Activated CD4-positive, alpha-beta memory T cell treated with anti-CD3 and anti-CD28 coated beads for 36 hours (primary cell): ENCODE measurements around the gene TMEM178B. TPM values are rescaled to one million over a fixed set of nuclear protein-coding genes. Genes with fewer than 3 reads are reported as not detected.
A peak's percentile ranks its signal among the peaks of the same experiment; 100 is the strongest.

Source experiments
- CTCF ChIA-PET: fragments of 350-600 bp; sonication (Branson Sonifier 250); formaldehyde crosslinking; loops from one replicate; lab custom pipeline; 2021; ENCODE audit warnings: antibody characterized with exemption, inconsistent platforms; lab: Charles Lee
- POLR2A ChIA-PET: fragments of 350-600 bp; sonication (Branson Sonifier 250); formaldehyde crosslinking; loops from one replicate; lab custom pipeline; 2021; ENCODE audit warnings: antibody characterized with exemption; lab: Charles Lee
- DNase-seq: peaks from one replicate; pipeline ENCODE4 v3.0.0-alpha.2; 2020
- H3K27ac Mint-ChIP-seq: one replicate; pipeline ENCODE4 v1.8.0; 2021; ENCODE audit warnings: mixed read lengths
- H3K27me3 Mint-ChIP-seq: one replicate; pipeline ENCODE4 v1.8.0; 2021; ENCODE audit warnings: mixed read lengths
- H3K36me3 Mint-ChIP-seq: one replicate; pipeline ENCODE4 v1.8.0; 2021; ENCODE audit warnings: mixed read lengths
- H3K4me1 Mint-ChIP-seq: one replicate; pipeline ENCODE4 v1.8.0; 2021; ENCODE audit warnings: low read depth, mixed read lengths
- H3K4me3 Mint-ChIP-seq: one replicate; pipeline ENCODE4 v1.8.0; 2021; ENCODE audit warnings: mild to moderate bottlenecking, mixed read lengths
- H3K9me3 Mint-ChIP-seq: one replicate; pipeline ENCODE4 v1.8.0; 2021; ENCODE audit warnings: mixed read lengths
- intact Hi-C: fragments of 100-400 bp; cut with micrococcal nuclease; formaldehyde crosslinking; loops from one replicate; pipeline ENCODE4 v1.15.1; 2023
- total RNA-seq, 2 experiments: library from RNA; stranded (reverse); gene quantifications; one replicate each; pipeline ENCODE4 v1.2.3, GENCODE V29; 2021

Gene TMEM178B
- total RNA-seq, 2 experiments from 2014 or later: 0.58 to 0.81 TPM

DNA sequence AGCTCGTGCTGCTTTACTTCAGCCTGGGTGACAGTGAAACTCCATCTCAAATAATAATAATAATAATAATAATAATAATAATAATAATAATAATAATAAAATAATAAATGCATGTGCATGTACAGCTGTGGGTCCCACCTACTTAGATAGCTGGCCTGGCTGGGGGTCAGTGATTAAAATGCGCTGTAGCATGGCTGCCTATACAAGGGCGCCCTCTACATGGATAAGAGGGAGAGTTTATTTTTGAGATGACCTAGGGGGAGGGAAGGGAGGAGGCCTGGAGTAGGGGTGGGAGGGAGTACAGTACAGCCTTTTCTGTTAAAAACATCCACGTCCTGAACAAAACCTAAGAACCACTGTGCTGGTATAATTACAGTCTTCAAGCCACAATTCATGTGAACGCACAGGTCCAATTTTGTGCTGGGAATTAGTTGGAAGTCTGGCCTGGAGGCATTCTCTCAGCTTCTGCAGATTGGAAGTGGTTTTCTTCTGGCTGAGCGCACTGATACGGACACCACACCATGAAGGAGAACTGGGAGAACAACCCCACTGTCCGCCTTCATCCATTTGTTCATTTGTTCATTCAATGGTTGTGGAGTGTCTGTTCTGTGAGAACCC, 146.5 kb downstream of the TMEM178B start:
- Mint-ChIP-seq H3K4me3 (no peak overlapping the region), H3K4me1 (no peaks in the 10 kb centered on the region), H3K27ac (no peak overlapping the region), H3K9me3 (no peaks in the 10 kb centered on the region), H3K36me3 (no peaks in the 10 kb centered on the region), H3K27me3 (no peaks in the 10 kb centered on the region)
- DNase-seq: no peak
- ChIA-PET POLR2A (no interaction called here), CTCF (interaction anchor here (0.8 to 2.0 kb wide), 3 partner anchors 148 to 409 kb away, joined by 3 to 8 read pairs (median 3); no protein-coding TSS in a partner anchor)
- intact Hi-C loops: loop anchor here (5.0 kb wide), 1 partner anchor 148 kb away; the partner anchor contains the start of gene TMEM178B

DNA sequence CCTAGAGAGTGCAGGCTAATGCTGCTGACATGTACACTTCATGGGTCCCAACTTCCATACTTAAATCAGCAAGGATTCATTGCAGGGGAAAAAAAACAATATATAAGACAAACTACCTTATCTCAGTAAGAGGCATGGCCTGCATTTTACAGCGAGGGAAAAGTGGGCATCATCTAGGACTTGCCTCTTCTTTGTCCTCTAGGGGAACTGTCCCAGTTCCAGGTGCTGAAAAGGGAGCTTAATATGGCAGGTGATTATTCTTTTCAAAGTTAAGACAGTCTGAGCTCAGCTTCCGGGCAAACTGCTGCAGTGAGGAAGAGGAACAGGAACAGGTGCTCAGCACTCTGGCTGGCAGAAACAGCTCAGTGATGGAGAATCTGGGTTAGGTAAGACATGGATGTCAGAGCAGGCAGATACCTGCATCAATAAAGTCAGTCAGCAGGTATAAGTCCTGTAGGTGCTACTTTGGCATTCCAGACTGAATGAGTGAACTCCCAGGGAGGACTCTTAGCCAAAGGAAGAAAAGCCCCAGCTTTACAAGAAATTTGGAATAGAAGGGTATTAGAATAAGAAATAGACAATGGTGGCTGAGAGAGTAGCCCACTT, 147.2 kb downstream of the TMEM178B start:
- POLR2A ChIA-PET: no interaction called here
- intact Hi-C loops: loop anchor here (5.0 kb wide), 1 partner anchor 149 kb away; the partner anchor contains the start of gene TMEM178B
- no peaks in the 10 kb centered on the region for H3K4me1 Mint-ChIP-seq
- no peak overlapping the region for H3K4me3 Mint-ChIP-seq
- H3K27ac Mint-ChIP-seq: no peak overlapping the region
- H3K27me3 Mint-ChIP-seq: peaks cover 1% of the 10 kb centered on the region
- no peak for DNase-seq
- CTCF ChIA-PET: interaction anchor here (0.9 to 2.0 kb wide), 2 partner anchors 11 to 410 kb away, joined by 3 to 8 read pairs; no protein-coding TSS in a partner anchor
- no peaks in the 10 kb centered on the region for H3K9me3 Mint-ChIP-seq
- no peaks in the 10 kb centered on the region for H3K36me3 Mint-ChIP-seq

DNA sequence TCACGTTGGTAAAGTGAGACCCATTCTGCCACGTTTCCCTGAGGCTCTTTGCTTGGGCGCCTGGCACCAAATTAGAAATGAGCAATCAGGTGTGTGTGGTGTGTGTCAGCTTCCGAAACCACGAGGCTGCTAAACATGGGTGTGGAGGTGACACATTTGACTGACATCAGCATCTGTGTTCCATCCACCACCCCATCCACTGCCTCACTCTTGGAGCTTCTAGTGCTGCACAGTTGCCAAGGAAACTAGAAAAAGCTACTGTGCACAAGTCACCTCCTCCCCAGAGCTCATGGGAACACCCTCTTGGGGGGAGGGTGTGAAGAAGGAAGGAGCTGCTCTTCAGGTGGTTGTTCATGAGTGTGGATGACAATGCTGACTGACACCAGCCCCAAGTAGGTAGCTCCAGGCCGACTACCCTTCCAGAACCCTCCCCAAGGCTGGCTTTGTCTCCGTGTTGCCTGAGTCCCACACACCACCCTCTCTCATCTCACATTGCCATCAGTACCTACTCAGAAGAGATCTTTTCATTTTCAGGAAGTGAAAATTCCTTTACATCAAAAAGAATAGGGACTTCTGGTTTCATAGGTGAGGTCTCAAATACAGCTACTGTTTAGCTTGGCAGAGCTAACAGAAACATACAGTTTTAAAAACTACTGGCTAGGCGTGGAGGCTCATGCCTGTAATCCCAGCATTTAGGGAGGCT, 152.2 kb downstream of the TMEM178B start:
- H3K36me3 Mint-ChIP-seq: no peaks in the 10 kb centered on the region
- no peak overlapping the region for H3K27ac Mint-ChIP-seq
- ChIA-PET CTCF (interaction anchor here (0.6 kb wide), 1 partner anchor 146 kb away, joined by 3 read pairs; no protein-coding TSS in a partner anchor), POLR2A (no interaction called here)
- intact Hi-C loops: no loop called here
- H3K4me3 Mint-ChIP-seq: no peak overlapping the region
- no peaks in the 10 kb centered on the region for H3K9me3 Mint-ChIP-seq
- DNase-seq: no peak
- H3K4me1 Mint-ChIP-seq: no peaks in the 10 kb centered on the region
- peaks cover 4% of the 10 kb centered on the region for H3K27me3 Mint-ChIP-seq

DNA sequence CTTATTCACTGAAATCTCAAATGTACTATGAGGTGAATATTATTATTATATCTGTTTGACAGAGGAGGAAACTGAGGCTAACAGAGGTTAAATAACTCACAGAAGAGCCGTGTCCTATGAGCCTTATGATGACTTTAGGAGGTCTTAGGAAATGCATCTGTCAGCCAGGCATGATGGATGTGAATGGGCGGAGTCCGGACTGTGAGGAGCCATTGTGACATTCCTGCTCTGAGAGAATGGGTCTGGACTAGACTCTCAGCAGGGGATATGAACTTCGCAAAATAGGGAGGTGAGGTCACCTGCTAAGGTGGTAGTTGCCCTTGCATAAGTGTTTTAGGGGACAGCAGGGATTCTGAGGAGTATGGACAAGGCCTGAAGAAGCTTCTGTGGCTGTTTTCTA, 153.6 kb downstream of the TMEM178B start:
- Mint-ChIP-seq H3K27ac (no peak overlapping the region), H3K9me3 (no peaks in the 10 kb centered on the region), H3K27me3 (peaks cover 4% of the 10 kb centered on the region), H3K36me3 (no peaks in the 10 kb centered on the region), H3K4me3 (no peak overlapping the region), H3K4me1 (no peaks in the 10 kb centered on the region)
- ChIA-PET CTCF (no interaction called here), POLR2A (no interaction called here)
- intact Hi-C loops: no loop called here
- no peak for DNase-seq

DNA sequence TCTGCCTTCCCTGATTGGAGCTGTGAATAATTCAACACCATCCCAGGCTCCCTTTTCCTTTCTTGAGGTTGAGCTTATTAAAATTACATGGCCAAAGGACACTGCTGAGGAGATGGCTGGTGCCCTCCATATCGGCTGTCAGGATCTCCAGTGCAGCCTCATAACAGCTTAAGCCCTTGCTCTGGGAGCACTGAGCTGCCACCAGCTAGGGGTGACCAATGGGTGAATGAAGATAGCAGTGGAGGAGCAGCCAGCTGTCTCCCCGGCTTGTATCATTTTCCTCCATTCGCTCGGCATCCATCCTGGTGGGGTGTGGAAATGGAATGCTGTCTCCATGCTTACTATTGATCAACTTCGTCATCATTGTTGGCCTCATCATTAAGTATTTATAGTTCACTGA, 154.6 kb downstream of the TMEM178B start:
- peaks cover 4% of the 10 kb centered on the region for H3K27me3 Mint-ChIP-seq
- H3K4me1 Mint-ChIP-seq: no peaks in the 10 kb centered on the region
- H3K27ac Mint-ChIP-seq: no peak overlapping the region
- H3K4me3 Mint-ChIP-seq: no peak overlapping the region
- no peak for DNase-seq
- H3K9me3 Mint-ChIP-seq: no peaks in the 10 kb centered on the region
- no peaks in the 10 kb centered on the region for H3K36me3 Mint-ChIP-seq
- ChIA-PET CTCF (interaction anchor here (0.6 kb wide), 1 partner anchor 153 kb away, joined by 3 read pairs; no protein-coding TSS in a partner anchor), POLR2A (no interaction called here)
- intact Hi-C loops: no loop called here

DNA sequence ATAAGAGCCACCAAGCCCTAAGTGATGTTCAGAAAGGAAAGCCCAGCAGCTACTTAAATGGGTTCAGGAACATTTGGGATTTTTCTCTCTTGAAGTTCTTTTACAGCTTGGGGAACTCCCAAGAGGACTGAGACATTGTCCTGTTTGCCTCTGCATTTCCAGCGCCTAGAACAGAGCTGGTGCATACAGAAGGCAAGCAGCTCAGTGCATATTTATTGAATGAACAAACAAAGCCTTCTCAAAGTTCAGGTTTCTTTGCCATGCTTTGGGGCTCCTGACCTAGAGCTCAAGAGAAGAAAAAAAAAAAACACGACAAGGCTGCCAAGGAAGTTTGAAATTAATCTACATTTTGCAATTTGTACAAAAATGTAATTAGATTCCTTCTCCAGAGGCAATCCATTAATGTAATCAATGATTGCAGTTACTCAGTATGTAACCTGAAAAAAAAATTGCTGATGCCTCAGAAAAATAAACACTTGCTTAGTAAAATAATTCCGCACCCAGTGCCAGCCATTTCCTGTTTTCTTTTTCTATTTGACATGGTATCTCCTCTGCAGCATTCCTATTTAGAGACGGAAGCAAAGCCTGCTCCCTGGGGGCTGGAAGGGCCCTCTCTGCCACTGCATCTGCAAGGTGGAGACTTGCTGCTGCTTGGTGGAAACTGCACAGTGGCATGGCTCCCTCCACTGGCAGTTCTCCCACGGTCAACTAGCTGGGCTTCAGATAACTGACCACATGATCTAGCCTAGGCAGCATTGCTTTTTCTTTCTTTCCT, 157.3 kb downstream of the TMEM178B start:
- ChIA-PET CTCF (interaction anchor here (0.5 to 1.0 kb wide), 3 partner anchors 10 to 419 kb away, joined by 3 to 5 read pairs (median 3); partner anchors contain the start of gene MRPS33), POLR2A (no interaction called here)
- peaks cover 7% of the 10 kb centered on the region for H3K27me3 Mint-ChIP-seq
- H3K9me3 Mint-ChIP-seq: no peaks in the 10 kb centered on the region
- intact Hi-C loops: loop anchor here (10.0 kb wide), 1 partner anchor 304 kb away; no protein-coding TSS in a partner anchor
- no peak overlapping the region for H3K27ac Mint-ChIP-seq
- DNase-seq: peak; percentile 12
- no peaks in the 10 kb centered on the region for H3K36me3 Mint-ChIP-seq
- no peaks in the 10 kb centered on the region for H3K4me1 Mint-ChIP-seq
- H3K4me3 Mint-ChIP-seq: no peak overlapping the region

DNA sequence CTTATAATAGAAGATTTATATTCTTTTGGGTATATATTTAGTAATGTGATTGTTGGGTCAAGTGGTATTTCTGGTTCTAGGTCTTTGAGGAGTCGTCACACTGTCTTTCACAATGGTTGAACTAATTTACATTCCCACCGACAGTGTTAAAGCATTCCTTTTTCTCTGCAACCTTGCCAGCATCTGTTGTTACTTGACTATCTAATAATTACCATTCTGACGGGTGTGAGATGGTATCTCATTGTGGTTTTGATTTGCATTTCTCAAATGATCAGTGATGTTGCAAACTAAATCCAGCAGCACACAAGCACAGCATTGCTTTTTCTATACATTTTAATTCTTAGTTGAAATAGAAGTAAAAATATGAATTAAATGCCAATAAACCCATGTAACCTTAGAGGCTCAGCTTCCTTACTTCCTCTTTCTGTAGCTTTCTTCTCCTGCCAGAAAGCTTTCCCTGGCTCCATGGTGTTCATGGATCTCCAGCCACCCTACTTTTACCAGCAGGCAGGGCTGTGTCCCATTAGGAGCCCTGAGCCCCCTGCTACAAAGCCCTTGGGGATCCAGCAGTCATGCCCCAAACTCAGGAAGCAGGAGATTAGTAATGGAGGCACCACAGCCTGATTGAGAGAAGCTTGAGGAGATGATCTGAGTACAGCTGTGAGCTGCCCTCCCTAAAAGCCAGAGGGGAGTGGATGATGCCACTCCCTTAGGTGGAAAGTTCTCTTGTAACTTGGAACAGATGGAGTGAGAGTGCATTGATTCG, 158.6 kb downstream of the TMEM178B start:
- no peaks in the 10 kb centered on the region for H3K9me3 Mint-ChIP-seq
- no peak overlapping the region for H3K27ac Mint-ChIP-seq
- ChIA-PET CTCF (interaction anchor here (0.7 kb wide), 1 partner anchor 11 kb away, joined by 3 read pairs; no protein-coding TSS in a partner anchor), POLR2A (interaction anchor here (0.6 kb wide), 1 partner anchor 439 kb away, joined by 3 read pairs; no protein-coding TSS in a partner anchor)
- no peaks in the 10 kb centered on the region for H3K4me1 Mint-ChIP-seq
- no peaks in the 10 kb centered on the region for H3K36me3 Mint-ChIP-seq
- intact Hi-C loops: loop anchor here (10.0 kb wide), 1 partner anchor 302 kb away; no protein-coding TSS in a partner anchor
- peaks cover 5% of the 10 kb centered on the region for H3K27me3 Mint-ChIP-seq
- no peak for DNase-seq
- H3K4me3 Mint-ChIP-seq: no peak overlapping the region

DNA sequence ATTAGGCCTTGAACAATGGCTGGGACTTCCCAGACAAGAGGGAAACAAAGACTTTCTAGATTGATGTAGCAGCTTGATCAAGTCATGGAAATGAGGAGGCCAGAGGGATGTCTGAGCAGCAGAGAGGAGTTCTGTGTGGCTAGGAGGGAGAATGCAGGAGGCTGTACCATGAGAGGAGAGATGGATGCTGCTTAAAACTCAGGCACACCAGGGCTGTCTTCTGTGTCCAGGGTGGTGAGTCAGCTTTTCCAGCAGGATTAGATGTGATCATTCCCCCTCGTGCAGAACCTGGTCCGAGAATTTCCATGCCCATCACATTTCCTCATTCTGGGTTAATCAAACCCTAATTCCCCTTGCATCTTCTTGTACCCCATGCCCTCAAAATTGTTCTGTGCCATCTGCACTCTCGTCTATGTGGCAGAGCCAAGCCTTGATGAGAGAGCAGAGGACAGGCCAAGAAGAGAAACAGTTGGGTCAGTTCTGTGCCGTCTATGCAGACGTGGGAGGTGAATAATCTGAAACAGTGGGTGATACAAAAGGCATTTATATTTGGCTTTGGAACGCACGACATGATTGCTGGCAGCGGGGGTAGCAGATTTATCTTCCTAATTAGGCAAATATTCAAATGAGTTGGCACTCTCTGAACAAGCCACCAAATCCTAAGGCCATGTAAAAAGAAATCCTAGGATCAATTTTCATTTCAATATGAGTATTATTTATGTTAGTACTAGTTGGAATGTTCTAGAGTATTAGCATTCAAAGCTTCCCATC, 160.7 kb downstream of the TMEM178B start:
- Mint-ChIP-seq H3K9me3 (no peaks in the 10 kb centered on the region), H3K36me3 (no peaks in the 10 kb centered on the region), H3K4me3 (no peak overlapping the region), H3K27me3 (peaks cover 5% of the 10 kb centered on the region), H3K4me1 (no peaks in the 10 kb centered on the region), H3K27ac (no peak overlapping the region)
- intact Hi-C loops: loop anchor here (10.0 kb wide), 1 partner anchor 300 kb away; no protein-coding TSS in a partner anchor
- DNase-seq: no peak
- ChIA-PET CTCF (no interaction called here), POLR2A (no interaction called here)

DNA sequence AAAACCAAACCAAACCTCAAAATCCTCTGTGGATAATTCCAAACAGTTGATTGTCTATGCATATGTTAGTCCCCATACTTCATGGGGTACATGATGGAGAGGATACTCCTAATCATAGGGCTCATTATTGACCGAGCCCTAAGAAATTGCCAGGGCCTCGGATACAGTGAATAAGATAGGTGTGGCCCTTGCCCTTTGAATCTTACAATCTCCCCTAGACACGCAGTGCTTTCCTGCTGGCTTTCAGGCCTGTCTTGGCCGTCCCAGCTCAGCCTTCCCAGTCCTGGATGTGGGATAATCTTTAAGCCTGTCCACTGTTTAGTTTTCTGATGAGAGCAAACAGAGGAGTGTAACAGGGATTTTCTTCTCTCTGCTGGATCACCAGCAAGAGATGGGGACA, 161.8 kb downstream of the TMEM178B start:
- peaks cover 5% of the 10 kb centered on the region for H3K27me3 Mint-ChIP-seq

DNA sequence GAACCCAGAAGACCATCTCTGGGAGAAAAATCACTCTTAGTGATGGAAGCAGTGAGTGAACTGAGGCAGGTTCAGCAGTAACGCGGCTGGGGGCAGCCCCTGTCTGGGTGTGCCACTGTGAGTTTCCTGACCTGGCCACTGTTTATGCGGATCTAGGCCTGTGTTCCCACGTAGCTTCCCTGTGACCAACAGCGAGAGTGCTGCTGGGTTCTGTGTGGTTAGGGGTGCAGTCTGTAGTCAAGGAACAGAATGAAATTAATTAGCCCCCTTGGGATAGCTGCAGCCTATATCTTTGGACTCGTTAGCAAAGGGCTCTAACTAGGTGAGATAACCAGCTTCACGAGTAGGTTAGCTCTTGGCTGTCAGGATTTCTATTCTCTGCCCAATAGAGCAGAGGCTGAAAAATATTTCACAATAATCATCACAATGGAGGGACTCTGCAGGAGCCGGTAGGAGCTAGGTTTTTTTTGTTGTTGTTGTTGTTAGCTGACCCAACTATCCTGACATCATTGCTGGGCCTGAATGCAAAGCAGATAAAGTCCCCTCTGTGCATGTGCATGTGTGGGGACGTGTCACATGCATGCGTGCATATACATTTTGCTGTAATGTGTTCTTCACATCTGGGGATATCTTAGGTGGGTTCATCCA, 164.9 kb downstream of the TMEM178B start:
- Mint-ChIP-seq H3K9me3 (no peaks in the 10 kb centered on the region), H3K36me3 (no peaks in the 10 kb centered on the region), H3K4me1 (no peaks in the 10 kb centered on the region), H3K4me3 (no peak overlapping the region), H3K27ac (no peak overlapping the region), H3K27me3 (peaks cover 5% of the 10 kb centered on the region)
- DNase-seq: no peak
- ChIA-PET CTCF (interaction anchor here (0.7 kb wide), 1 partner anchor 53 kb away, joined by 3 read pairs; no protein-coding TSS in a partner anchor), POLR2A (no interaction called here)
- intact Hi-C loops: loop anchor here (10.0 kb wide), 1 partner anchor 296 kb away; no protein-coding TSS in a partner anchor

More for the DNA sequence above, 161.8 kb downstream of the TMEM178B start:
- POLR2A ChIA-PET: no interaction called here
- Mint-ChIP-seq H3K4me3 (no peak overlapping the region), H3K36me3 (no peaks in the 10 kb centered on the region), H3K4me1 (no peaks in the 10 kb centered on the region), H3K9me3 (no peaks in the 10 kb centered on the region), H3K27ac (no peak overlapping the region)
- DNase-seq: no peak
- CTCF ChIA-PET: no interaction called here
- intact Hi-C loops: loop anchor here (10.0 kb wide), 1 partner anchor 299 kb away; no protein-coding TSS in a partner anchor
